Measurements from ENCODE around the gene TCAIM.

Gene TCAIM

DNA sequence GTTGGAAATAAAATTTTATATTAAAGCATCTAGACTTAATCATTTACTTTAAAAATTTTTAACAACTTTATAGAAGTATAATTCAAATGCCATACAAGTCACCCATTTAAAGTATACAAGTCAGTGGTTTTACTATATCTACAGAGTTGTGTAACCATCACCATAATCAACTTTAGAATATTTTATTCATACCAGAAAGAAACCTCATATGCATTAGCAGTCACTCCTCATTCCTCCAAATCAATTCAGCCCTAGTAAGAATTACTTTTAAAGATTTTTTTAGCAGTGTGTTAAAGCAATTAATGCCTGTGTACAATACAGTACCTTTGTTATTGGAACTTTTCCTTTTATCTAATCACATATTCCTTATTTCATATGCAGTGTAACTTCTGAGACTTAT, 14.0 kb upstream of the TCAIM start:
- Histone ChIP-seq H3K4me3 (ENCODE audit: low read depth in 1 of 2, low read length in 1 of 2) (no peak overlapping the region), H3K9me3 (no peaks in the 10 kb centered on the region), H3K4me1 (ENCODE audit: control insufficient read depth in 1 of 2, insufficient read depth in 1 of 2, low read depth in 1 of 2, low read length in 1 of 2) (no peaks in the 10 kb centered on the region), H3K27ac (no peak overlapping the region), H3K27me3 (no peaks in the 10 kb centered on the region), H3K36me3 (no peaks in the 10 kb centered on the region)
- TF ChIP-seq, protein P1, sequence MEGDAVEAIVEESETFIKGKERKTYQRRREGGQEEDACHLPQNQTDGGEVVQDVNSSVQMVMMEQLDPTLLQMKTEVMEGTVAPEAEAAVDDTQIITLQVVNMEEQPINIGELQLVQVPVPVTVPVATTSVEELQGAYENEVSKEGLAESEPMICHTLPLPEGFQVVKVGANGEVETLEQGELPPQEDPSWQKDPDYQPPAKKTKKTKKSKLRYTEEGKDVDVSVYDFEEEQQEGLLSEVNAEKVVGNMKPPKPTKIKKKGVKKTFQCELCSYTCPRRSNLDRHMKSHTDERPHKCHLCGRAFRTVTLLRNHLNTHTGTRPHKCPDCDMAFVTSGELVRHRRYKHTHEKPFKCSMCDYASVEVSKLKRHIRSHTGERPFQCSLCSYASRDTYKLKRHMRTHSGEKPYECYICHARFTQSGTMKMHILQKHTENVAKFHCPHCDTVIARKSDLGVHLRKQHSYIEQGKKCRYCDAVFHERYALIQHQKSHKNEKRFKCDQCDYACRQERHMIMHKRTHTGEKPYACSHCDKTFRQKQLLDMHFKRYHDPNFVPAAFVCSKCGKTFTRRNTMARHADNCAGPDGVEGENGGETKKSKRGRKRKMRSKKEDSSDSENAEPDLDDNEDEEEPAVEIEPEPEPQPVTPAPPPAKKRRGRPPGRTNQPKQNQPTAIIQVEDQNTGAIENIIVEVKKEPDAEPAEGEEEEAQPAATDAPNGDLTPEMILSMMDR (IDR thresholded peaks at IDR 0.05) = no peak

DNA sequence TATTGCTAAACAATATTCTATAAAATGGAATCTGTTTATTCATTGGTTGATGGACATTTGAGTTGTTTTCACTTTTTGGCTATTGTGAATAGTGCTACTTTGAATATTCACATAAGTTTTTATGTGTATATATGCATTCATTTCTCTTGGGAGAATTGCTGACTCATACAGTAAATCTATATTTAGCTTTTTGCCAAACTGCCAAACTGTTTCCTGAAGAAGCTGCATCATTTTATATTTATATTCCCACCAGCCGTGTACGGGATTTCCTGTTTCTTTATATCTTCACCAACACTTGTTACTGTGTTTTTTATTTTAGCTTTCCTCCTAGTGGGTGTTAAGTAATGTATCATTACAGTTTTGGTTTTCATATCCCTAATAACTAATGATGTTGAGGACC, 12.5 kb upstream of the TCAIM start:
- Histone ChIP-seq H3K36me3 (no peaks in the 10 kb centered on the region), H3K27ac (no peak overlapping the region), H3K27me3 (no peaks in the 10 kb centered on the region), H3K9me3 (no peaks in the 10 kb centered on the region), H3K4me3 (ENCODE audit: low read depth in 1 of 2, low read length in 1 of 2) (no peak overlapping the region), H3K4me1 (ENCODE audit: control insufficient read depth in 1 of 2, insufficient read depth in 1 of 2, low read depth in 1 of 2, low read length in 1 of 2) (no peaks in the 10 kb centered on the region)
- TF ChIP-seq, protein P1 (IDR thresholded peaks at IDR 0.05) = no peak

GRCh38 chr3:44326515-44326914, 12.1 kb upstream of the TCAIM start:
- no peaks in the 10 kb centered on the region for H3K27me3 ChIP-seq
- no peaks in the 10 kb centered on the region for H3K9me3 ChIP-seq
- H3K36me3 ChIP-seq = no peaks in the 10 kb centered on the region
- TF ChIP-seq, protein P1 (IDR thresholded peaks at IDR 0.05) = no peak
- H3K4me1 ChIP-seq (ENCODE audit: control insufficient read depth in 1 of 2, insufficient read depth in 1 of 2, low read depth in 1 of 2, low read length in 1 of 2) = no peaks in the 10 kb centered on the region
- no peak overlapping the region for H3K4me3 ChIP-seq (ENCODE audit: low read depth in 1 of 2, low read length in 1 of 2)
- no peak overlapping the region for H3K27ac ChIP-seq

- Histone ChIP-seq H3K27me3 (no peaks in the 10 kb centered on the region), H3K36me3 (no peaks in the 10 kb centered on the region), H3K9me3 (no peaks in the 10 kb centered on the region), H3K27ac (no peak overlapping the region), H3K4me3 (ENCODE audit: low read depth in 1 of 2, low read length in 1 of 2) (no peak overlapping the region), H3K4me1 (ENCODE audit: control insufficient read depth in 1 of 2, insufficient read depth in 1 of 2, low read depth in 1 of 2, low read length in 1 of 2) (peaks cover 0 to 5% of the 10 kb centered on the region in 2 experiments)
- TF ChIP-seq, protein P1 (IDR thresholded peaks at IDR 0.05) = no peak
These were observed 8.6 kb upstream of the TCAIM start for GRCh38 chr3:44329946-44330345.

GRCh38 chr3:44330444-44330843, 8.1 kb upstream of the TCAIM start:
- no peak overlapping the region for H3K27ac ChIP-seq
- no peaks in the 10 kb centered on the region for H3K27me3 ChIP-seq
- H3K4me1 ChIP-seq (ENCODE audit: control insufficient read depth in 1 of 2, insufficient read depth in 1 of 2, low read depth in 1 of 2, low read length in 1 of 2) = peaks cover 0 to 5% of the 10 kb centered on the region in 2 experiments
- no peak overlapping the region for H3K4me3 ChIP-seq (ENCODE audit: low read depth in 1 of 2, low read length in 1 of 2)
- TF ChIP-seq, protein P1 (IDR thresholded peaks at IDR 0.05) = no peak
- H3K36me3 ChIP-seq = no peaks in the 10 kb centered on the region
- no peaks in the 10 kb centered on the region for H3K9me3 ChIP-seq

DNA sequence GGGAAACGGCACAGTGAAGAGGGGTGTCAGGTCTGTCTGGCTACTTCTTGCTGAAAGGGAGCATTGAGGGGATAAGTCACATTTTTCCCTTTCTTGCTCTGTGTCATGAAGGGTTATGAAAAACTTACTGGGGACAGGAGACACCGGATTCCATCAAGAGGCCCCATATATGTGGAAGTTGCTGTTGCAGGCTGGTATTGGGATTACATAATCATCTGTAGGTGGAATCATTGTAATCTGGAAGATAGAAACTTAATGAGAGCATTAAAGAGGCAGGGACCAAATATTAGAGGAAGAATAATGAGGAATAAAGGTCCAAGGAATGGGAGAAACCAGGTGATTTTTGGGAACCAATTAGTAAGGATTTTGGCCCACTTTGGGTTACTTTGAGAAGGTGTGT, 4.2 kb upstream of the TCAIM start:
- Histone ChIP-seq H3K27ac (no peak overlapping the region), H3K9me3 (no peaks in the 10 kb centered on the region), H3K4me3 (ENCODE audit: low read depth in 1 of 2, low read length in 1 of 2) (no peak overlapping the region), H3K27me3 (no peaks in the 10 kb centered on the region), H3K36me3 (no peaks in the 10 kb centered on the region), H3K4me1 (ENCODE audit: control insufficient read depth in 1 of 2, insufficient read depth in 1 of 2, low read depth in 1 of 2, low read length in 1 of 2) (peaks cover 11 to 20% of the 10 kb centered on the region in 2 experiments)
- TF ChIP-seq, protein P1 (IDR thresholded peaks at IDR 0.05) = no peak

All from neutrophil (primary cell).